Inflammatory macrophage treated with lipopolysaccharide for 4 hours (primary cell): ENCODE results near the gene MED31.
"Not testable (repeated sequence)": the region's sequence is repeated elsewhere in the genome, so short reads cannot be mapped to it uniquely, and the experiment has no call there.

Experiments used
- DNase-seq: peaks from one replicate; pipeline ENCODE4 v3.0.0-alpha.2; 2020

The MED31 gene

DNA sequence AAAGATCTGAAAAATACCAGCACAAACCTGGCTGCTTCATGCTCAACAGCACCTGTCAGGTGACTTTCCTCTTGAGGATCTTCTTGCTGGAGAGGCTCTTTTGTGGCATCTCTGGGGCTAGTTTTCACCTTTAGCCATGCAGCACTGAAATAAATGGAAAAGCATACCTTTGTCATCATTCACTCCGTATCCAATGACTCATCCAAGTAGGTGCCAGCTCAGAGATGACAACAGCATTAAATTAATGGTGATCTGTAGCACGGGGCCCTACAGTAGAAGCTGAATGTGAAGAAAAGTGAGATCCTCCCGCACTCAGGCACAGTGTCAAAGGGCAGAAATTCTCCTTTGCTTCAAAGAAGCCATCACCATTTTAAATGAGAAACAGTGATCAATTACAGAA lies 43.1 kb downstream of the MED31 start:
- no peak for DNase-seq

- no peak for DNase-seq
Observed at GRCh38 chr17:6605142-6605541, 46.3 kb downstream of the MED31 start.

GRCh38 chr17:6603744-6604325 lies 47.6 kb downstream of the MED31 start:
- DNase-seq: no peak

DNA sequence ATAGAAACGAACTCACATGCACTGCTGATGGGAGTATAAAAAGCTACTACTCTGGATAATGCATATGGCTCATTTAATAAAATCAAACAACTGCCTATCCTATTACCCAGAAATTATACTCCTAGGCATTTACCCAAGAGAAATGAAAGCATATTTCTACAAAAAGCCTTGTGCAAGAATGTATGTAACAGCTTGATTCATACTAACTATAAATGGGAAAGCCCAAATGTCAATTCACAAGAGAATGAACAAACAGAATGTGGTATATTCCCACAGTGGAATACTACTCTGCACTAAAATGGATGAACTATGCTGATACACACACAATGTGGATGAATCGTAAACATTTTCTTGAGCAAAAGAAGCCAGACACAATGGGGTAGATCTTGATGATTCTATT lies 49.3 kb downstream of the MED31 start:
- DNase-seq: peak; percentile 81

DNA sequence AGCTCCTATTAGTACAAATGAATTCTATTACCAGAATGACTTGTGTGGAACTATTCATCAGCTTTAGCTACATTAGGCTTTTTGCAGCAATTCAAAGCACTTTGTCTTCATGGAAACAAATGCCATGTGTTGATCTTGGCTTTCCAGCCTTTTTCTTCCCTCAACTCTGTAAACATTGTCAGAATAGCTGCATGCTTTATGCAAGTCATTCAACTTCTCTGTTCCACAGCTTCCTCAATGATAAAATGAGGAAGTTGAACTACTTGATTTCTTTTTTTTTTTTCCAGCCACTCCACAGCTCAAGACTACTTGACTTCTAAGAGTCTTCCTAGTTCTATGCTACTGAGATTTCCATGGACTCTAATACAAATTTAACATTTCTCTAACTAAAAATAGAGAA lies 52.0 kb downstream of the MED31 start:
- DNase-seq: peak; percentile 88

GRCh38 chr17:6597727-6598126 lies 53.7 kb downstream of the MED31 start:
- DNase-seq: no peak

- no peak for DNase-seq
Observed at GRCh38 chr17:6596941-6597340, 54.5 kb downstream of the MED31 start.

DNA sequence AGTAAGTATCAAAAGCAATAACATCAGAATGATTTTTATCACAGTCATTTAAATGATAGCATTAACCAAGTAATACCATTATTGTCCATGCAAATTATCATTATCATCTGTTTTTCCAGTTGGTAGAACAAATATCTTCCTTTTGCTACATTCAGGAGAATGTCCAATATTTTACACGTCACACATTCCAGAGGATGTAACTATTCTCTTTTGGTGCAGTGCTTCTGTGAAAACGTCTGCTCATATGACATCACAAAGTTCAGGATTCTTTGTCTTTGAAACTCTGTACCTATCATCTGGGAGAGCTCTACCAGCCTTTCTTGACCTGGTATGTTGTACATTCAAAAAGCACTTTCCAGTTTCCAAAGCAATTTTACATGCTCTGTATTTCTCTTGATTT lies 54.9 kb downstream of the MED31 start:
- no peak for DNase-seq

DNA sequence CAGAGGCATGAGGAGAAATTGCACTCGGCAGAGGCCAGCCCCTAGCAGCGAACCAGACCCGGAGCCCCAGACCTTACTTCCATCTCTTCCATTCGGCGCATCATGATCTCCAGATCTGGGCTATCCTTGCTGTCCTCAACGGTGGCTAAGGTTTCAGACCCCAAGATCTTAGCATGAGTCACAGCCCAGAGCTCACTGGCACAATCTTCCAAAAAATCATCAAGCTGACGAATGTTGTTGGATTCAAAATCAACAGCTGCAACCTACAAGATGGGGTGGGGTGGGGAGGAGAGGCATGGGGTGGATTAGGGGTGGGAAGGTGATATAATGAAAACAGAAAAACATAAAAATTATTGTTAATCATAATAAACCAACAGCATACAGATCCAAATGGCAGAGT lies 55.3 kb downstream of the MED31 start:
- DNase-seq: no peak

GRCh38 chr17:6593371-6593770 lies 58.0 kb downstream of the MED31 start:
- not testable (repeated sequence) for DNase-seq
